ENCODE data around the gene SLIT1.

SLIT1 gene

DNA sequence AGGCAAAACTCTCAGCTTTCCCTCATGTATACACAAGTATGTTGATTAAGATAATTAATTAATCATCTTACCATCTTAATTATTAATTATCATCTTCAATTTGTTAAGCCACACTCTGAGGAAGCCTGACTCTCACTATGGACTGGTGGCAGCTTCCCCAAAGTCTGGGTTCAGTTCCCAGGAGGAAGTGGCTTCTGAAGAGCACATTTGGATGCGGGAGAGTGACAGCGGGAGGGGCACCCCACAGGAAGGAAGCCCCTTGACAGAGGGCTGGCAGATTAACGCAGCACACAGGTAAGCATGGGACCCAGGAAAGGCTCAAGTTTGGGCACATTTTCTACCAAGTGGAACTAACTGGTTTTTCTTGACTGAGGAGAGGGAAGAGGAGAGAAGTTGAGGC, 13.4 kb upstream of the SLIT1 start:
- Histone ChIP-seq H3K9me3 (ENCODE audit: control insufficient read depth, insufficient read depth, low read depth, low read length) (no peaks in the 10 kb centered on the region), H3K27me3 (ENCODE audit: control insufficient read depth, insufficient read depth, low read length) (peaks cover 22% of the 10 kb centered on the region), H3K4me1 (ENCODE audit: control insufficient read depth, insufficient read depth, low read length) (peaks cover 10% of the 10 kb centered on the region), H3K27ac (ENCODE audit: low read depth, low read length) (no peak overlapping the region), H3K36me3 (ENCODE audit: control insufficient read depth, insufficient read depth, low read length) (no peaks in the 10 kb centered on the region), H3K4me3 (ENCODE audit: low read depth, low read length) (no peak overlapping the region), H3K9ac (ENCODE audit: low read length) (no peak overlapping the region)

DNA sequence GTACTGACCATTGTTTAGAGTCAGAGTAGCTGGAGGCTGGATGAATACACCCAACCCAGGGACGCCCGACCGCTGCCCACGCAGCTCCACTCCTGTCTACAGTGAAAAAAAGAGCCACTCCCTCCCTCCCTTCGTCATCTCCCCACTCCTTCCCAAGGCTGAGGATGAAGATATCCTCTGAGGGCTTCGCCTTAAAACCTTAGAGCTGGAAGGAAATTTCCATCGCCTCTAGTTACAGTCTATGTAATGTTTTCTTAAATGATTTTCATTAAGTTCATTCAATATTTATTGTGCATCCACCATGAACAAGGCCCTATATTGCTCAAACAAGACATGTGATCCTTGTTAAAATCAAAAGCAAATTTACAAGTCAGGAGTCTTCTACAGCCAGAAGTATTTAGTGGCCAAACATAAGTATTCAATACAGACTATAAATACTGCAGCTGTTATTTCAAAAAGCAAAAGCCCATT, 11.3 kb upstream of the SLIT1 start:
- Histone ChIP-seq H3K27ac (ENCODE audit: low read depth, low read length) (no peak overlapping the region), H3K4me1 (ENCODE audit: control insufficient read depth, insufficient read depth, low read length) (peaks cover 10% of the 10 kb centered on the region), H3K9me3 (ENCODE audit: control insufficient read depth, insufficient read depth, low read depth, low read length) (no peaks in the 10 kb centered on the region), H3K4me3 (ENCODE audit: low read depth, low read length) (peak overlapping the region; percentile 95), H3K36me3 (ENCODE audit: control insufficient read depth, insufficient read depth, low read length) (no peaks in the 10 kb centered on the region), H3K27me3 (ENCODE audit: control insufficient read depth, insufficient read depth, low read length) (peaks cover 22% of the 10 kb centered on the region), H3K9ac (ENCODE audit: low read length) (no peak overlapping the region)

DNA sequence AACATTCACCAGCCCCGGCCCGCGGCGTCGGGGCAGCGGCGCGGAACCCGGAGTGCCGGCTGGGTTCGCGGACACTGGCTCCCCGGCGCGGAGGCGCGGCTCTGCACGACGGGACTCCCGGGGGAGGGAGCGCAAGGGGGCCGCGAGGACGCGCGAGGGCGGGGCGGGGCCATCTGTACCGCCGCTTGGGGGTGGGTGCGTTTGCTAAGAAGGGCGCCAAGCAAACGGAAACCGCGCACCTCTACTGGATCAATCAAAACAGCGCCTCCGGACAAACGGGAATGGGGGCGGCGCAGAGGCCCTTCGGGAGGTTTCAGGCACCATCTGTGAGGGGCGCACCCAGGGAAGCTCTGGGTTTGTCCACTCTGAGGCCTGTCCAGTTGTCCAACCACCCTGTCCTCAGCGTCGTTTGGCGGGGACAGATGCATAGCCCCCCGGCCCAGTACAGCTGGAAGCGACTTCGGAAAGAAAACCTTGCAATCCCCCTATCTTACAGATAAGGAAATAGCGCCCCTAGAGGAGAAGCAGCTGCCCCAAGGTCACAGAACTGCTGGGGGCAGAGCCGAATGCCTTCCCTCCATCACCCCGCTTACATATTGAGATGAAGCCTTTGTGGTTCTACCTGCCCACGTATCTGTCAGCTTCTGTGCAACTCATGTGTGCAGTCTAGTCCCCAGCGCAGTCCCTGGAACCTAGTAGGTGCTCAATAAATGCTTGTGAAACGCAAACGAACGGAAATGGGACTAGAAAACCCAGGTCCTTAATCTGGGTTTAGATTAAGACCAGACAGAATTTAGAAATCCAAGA, 10.7 kb upstream of the SLIT1 start:
- Histone ChIP-seq H3K9ac (ENCODE audit: low read length) (peak overlapping the region; percentile 65), H3K4me1 (ENCODE audit: control insufficient read depth, insufficient read depth, low read length) (peaks cover 10% of the 10 kb centered on the region), H3K27me3 (ENCODE audit: control insufficient read depth, insufficient read depth, low read length) (peaks cover 22% of the 10 kb centered on the region), H3K27ac (ENCODE audit: low read depth, low read length) (no peak overlapping the region), H3K36me3 (ENCODE audit: control insufficient read depth, insufficient read depth, low read length) (no peaks in the 10 kb centered on the region), H3K9me3 (ENCODE audit: control insufficient read depth, insufficient read depth, low read depth, low read length) (no peaks in the 10 kb centered on the region), H3K4me3 (ENCODE audit: low read depth, low read length) (peak overlapping the region; percentile 95)

DNA sequence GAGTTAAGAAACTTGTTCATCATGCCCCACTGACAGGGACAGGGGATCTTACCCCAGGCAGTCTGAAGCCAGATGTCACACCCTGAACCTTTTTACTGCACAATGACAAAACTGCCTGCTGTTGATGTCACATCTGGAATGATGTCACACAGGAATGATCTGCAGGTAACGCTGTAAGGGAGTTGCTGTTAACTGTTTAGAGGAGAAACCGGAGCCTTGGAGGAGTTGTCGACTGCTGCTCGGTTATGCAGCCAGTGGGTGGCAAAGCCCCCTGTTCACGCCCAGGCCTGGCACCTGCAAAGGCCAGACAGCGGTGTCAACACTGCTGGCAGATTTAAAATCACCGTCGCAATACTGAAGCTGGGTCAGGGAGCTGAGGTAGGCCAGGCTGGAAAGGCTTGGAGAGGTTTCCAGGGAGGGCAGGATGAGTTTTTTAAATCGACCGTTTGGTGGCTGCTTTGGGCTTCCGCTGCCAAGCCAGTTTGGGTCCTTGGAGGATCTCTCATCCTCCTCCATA, 10.0 kb upstream of the SLIT1 start:
- Histone ChIP-seq H3K27ac (ENCODE audit: low read depth, low read length) (no peak overlapping the region), H3K9me3 (ENCODE audit: control insufficient read depth, insufficient read depth, low read depth, low read length) (no peaks in the 10 kb centered on the region), H3K9ac (ENCODE audit: low read length) (peak overlapping the region; percentile 5), H3K27me3 (ENCODE audit: control insufficient read depth, insufficient read depth, low read length) (peaks cover 22% of the 10 kb centered on the region), H3K36me3 (ENCODE audit: control insufficient read depth, insufficient read depth, low read length) (no peaks in the 10 kb centered on the region), H3K4me1 (ENCODE audit: control insufficient read depth, insufficient read depth, low read length) (peaks cover 10% of the 10 kb centered on the region), H3K4me3 (ENCODE audit: low read depth, low read length) (peak overlapping the region; percentile 95)

DNA sequence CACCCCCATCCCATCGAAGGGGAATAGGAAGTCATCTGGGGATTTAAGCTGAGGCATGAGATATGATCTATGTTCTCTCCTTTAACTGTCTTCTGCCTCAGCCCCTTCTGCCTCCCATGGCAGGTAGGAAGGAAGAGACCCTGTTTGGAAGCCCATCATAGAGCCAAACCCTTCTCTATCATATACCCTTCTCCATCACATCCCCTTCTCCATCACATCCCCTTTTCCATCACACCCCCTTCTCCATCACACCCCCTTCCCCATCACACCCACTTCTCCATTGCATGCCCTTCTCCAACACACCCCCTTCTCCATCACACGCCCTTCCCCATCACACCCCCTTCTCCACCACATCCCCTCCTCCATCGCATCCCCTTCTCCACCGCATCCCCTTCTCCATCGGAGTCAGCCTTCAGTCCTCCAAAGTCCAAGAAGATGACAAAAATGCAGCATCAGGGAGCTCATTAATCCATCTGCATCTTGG, 7.2 kb upstream of the SLIT1 start:
- Histone ChIP-seq H3K9ac (ENCODE audit: low read length) (no peak overlapping the region), H3K27me3 (ENCODE audit: control insufficient read depth, insufficient read depth, low read length) (peaks cover 44% of the 10 kb centered on the region), H3K36me3 (ENCODE audit: control insufficient read depth, insufficient read depth, low read length) (no peaks in the 10 kb centered on the region), H3K27ac (ENCODE audit: low read depth, low read length) (no peak overlapping the region), H3K9me3 (ENCODE audit: control insufficient read depth, insufficient read depth, low read depth, low read length) (no peaks in the 10 kb centered on the region), H3K4me3 (ENCODE audit: low read depth, low read length) (no peak overlapping the region), H3K4me1 (ENCODE audit: control insufficient read depth, insufficient read depth, low read length) (peaks cover 12% of the 10 kb centered on the region)

DNA sequence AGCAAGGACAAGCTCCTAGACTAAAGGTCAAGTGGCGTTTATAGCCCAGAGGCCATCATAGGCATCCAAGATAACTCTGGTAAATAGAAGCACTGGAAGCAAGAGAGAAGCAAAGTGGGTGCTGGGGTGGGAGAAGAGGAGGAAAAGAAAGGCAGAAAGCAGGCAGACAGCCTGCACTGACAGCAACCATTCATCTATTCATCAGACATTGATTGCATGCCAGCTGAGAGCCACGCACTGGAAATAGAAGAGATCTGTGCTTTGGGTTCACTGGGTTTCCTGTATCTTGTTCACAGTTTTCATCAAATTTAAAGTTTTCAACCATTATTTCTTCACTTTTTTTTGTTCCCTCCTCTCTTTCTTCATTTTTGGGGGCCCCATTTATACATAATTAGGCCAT, 4.7 kb upstream of the SLIT1 start:
- Histone ChIP-seq H3K27me3 (ENCODE audit: control insufficient read depth, insufficient read depth, low read length) (peaks cover 52% of the 10 kb centered on the region), H3K9me3 (ENCODE audit: control insufficient read depth, insufficient read depth, low read depth, low read length) (no peaks in the 10 kb centered on the region), H3K4me1 (ENCODE audit: control insufficient read depth, insufficient read depth, low read length) (peaks cover 15% of the 10 kb centered on the region; the same call in 1 of the 2 replicates), H3K36me3 (ENCODE audit: control insufficient read depth, insufficient read depth, low read length) (no peaks in the 10 kb centered on the region), H3K9ac (ENCODE audit: low read length) (no peak overlapping the region), H3K4me3 (ENCODE audit: low read depth, low read length) (no peak overlapping the region), H3K27ac (ENCODE audit: low read depth, low read length) (no peak overlapping the region)

DNA sequence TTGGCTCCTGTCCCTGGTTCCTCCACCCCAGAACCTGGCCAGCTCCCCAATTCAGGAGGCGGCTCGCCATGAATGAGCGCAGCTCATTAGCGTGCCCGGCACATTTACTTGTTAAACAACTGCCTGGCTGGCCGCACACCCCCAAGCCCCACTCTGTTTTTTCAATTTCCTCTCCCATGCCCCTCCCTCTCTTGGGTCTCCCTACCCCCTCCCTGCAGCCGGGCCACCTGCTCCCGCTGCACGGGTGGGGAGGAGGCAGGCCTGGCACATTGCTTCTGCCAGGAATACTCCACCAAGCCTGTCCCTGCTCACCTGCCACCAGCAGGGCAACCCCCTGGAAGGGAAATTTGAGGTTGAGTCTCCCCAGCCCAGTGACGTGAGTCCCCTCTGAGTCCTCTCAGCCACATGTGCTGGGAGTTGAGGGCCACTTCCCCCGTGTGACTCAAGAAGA, 2.5 kb upstream of the SLIT1 start:
- H3K27me3 ChIP-seq (ENCODE audit: control insufficient read depth, insufficient read depth, low read length) = peaks cover 69% of the 10 kb centered on the region
- H3K9ac ChIP-seq (ENCODE audit: low read length) = no peak overlapping the region
- no peaks in the 10 kb centered on the region for H3K9me3 ChIP-seq (ENCODE audit: control insufficient read depth, insufficient read depth, low read depth, low read length)
- H3K27ac ChIP-seq (ENCODE audit: low read depth, low read length) = no peak overlapping the region
- no peak overlapping the region for H3K4me3 ChIP-seq (ENCODE audit: low read depth, low read length)
- no peaks in the 10 kb centered on the region for H3K36me3 ChIP-seq (ENCODE audit: control insufficient read depth, insufficient read depth, low read length)
- peaks cover 22% of the 10 kb centered on the region; the same call in 1 of the 2 replicates for H3K4me1 ChIP-seq (ENCODE audit: control insufficient read depth, insufficient read depth, low read length)

DNA sequence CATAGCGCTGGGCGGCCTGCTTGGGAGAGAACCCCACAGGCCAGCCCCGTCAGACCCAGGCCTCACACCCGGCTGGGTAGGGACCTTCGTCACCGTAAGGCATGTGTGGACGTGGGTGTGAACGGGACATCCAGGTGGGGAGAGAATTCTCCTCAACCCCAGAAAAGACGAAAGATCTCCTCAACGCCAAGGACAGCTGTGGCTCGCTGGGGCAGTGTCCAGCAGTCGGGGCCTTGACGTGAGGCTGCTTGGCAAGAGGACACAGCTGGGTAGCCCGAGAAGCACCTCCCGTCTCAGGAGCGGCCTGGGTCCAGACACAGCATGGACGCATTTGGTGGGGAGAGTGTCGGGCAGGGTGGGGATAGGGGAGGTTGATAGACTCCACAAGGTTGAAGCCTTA, 1.2 kb upstream of the SLIT1 start:
- H3K36me3 ChIP-seq (ENCODE audit: control insufficient read depth, insufficient read depth, low read length) = no peaks in the 10 kb centered on the region
- H3K27me3 ChIP-seq (ENCODE audit: control insufficient read depth, insufficient read depth, low read length) = peaks cover 81% of the 10 kb centered on the region
- H3K4me1 ChIP-seq (ENCODE audit: control insufficient read depth, insufficient read depth, low read length) = peaks cover 22% of the 10 kb centered on the region; the same call in 1 of the 2 replicates
- no peak overlapping the region for H3K4me3 ChIP-seq (ENCODE audit: low read depth, low read length)
- H3K9ac ChIP-seq (ENCODE audit: low read length) = no peak overlapping the region
- no peak overlapping the region for H3K27ac ChIP-seq (ENCODE audit: low read depth, low read length)
- H3K9me3 ChIP-seq (ENCODE audit: control insufficient read depth, insufficient read depth, low read depth, low read length) = no peaks in the 10 kb centered on the region

DNA sequence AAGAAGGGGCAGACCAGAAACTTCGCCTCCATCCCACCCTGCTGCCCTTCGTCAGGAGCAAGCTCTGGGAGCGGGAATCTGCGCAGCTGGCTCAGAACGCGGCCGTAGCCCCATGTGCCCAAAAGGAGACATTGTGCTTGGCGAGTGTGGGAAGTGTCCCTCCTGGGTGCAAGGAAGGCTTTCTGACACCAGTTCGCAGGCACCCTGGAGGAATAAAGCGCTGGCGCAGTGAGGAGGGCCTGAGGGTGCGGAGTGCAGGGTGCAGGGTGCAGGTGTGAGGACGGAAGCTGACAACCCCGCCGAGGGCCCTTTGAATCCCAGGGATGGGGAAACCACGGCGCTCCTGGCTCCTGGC, 811 bp downstream of the SLIT1 start:
- H3K4me3 ChIP-seq (ENCODE audit: low read depth, low read length) = peak overlapping the region; percentile 80
- no peaks in the 10 kb centered on the region for H3K36me3 ChIP-seq (ENCODE audit: control insufficient read depth, insufficient read depth, low read length)
- H3K27ac ChIP-seq (ENCODE audit: low read depth, low read length) = no peak overlapping the region
- H3K4me1 ChIP-seq (ENCODE audit: control insufficient read depth, insufficient read depth, low read length) = peaks cover 25% of the 10 kb centered on the region; the same call in 1 of the 2 replicates
- H3K9ac ChIP-seq (ENCODE audit: low read length) = no peak overlapping the region
- no peaks in the 10 kb centered on the region for H3K9me3 ChIP-seq (ENCODE audit: control insufficient read depth, insufficient read depth, low read depth, low read length)
- H3K27me3 ChIP-seq (ENCODE audit: control insufficient read depth, insufficient read depth, low read length) = peaks cover 94% of the 10 kb centered on the region

DNA sequence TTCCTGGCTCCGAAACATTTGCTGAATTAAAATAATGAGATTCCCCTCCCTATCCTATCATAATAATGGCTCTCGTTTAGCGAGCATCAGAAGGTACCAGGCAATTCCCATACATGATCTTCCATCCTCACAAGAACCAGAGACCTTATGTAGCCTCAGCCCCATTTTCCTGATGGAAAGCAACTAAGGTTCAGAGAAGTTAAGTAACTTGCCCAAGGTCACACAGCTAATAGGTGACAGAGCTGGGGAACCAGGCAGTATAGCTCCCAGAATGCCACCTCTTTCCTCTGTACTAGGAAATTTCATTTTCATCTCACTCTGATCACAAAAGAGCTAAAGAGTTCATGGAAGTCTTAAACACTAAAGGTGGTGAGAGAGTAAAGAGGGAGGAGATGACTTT, 2.4 kb downstream of the SLIT1 start:
- H3K27me3 ChIP-seq (ENCODE audit: control insufficient read depth, insufficient read depth, low read length) = peaks cover 92% of the 10 kb centered on the region
- peaks cover 33% of the 10 kb centered on the region; the same call in 1 of the 2 replicates for H3K4me1 ChIP-seq (ENCODE audit: control insufficient read depth, insufficient read depth, low read length)
- H3K9ac ChIP-seq (ENCODE audit: low read length) = no peak overlapping the region
- H3K36me3 ChIP-seq (ENCODE audit: control insufficient read depth, insufficient read depth, low read length) = no peaks in the 10 kb centered on the region
- no peak overlapping the region for H3K4me3 ChIP-seq (ENCODE audit: low read depth, low read length)
- H3K27ac ChIP-seq (ENCODE audit: low read depth, low read length) = no peak overlapping the region
- no peaks in the 10 kb centered on the region for H3K9me3 ChIP-seq (ENCODE audit: control insufficient read depth, insufficient read depth, low read depth, low read length)

DNA sequence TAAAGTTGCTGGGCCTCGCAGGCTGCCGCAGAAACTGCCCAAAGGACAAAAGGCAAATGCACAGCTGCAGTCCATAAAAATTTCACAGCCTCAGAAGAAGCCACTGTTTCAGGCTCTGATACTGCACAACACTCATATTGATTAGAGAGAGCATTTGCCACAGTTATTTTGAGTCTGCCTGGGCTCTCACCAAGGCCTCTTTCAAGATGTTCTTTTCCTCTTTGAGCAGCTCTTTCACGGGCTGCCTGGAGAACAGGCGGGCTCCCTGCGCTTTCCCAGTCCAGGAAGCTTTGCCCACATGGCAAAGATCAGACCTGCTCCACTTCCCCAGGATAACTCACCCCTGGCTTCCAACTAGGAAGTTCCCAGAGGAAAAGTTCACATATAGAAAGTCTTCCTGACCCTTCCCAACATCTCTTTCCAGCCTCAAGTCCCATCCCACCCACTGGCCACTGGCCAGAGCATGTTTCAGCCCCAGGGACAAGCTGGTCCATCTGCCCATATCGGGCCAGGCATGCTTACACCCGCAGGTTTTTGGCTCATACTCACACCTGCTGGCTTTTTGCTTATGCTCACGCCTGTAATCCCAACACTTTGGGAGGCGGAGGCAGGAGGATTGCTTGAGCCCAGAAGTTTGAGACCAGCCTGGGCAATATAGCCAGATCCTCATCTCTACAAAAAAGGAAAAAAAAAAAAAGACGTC, 3.3 kb downstream of the SLIT1 start:
- Histone ChIP-seq H3K9me3 (ENCODE audit: control insufficient read depth, insufficient read depth, low read depth, low read length) (no peaks in the 10 kb centered on the region), H3K27me3 (ENCODE audit: control insufficient read depth, insufficient read depth, low read length) (peaks cover 86% of the 10 kb centered on the region), H3K4me1 (ENCODE audit: control insufficient read depth, insufficient read depth, low read length) (peaks cover 25% of the 10 kb centered on the region; the same call in 1 of the 2 replicates), H3K4me3 (ENCODE audit: low read depth, low read length) (no peak overlapping the region), H3K36me3 (ENCODE audit: control insufficient read depth, insufficient read depth, low read length) (no peaks in the 10 kb centered on the region), H3K27ac (ENCODE audit: low read depth, low read length) (no peak overlapping the region), H3K9ac (ENCODE audit: low read length) (no peak overlapping the region)
